ENCODE measurements around the gene ACP1.

The ACP1 gene

GRCh38 chr2:256094-256493 is 8.7 kb upstream of the ACP1 start:
- no peak for DNase-seq

- peak; percentile 5 for DNase-seq
These were observed 7.3 kb upstream of the ACP1 start for GRCh38 chr2:257429-257828.

GRCh38 chr2:257842-258241 is 6.9 kb upstream of the ACP1 start:
- DNase-seq, result no peak

GRCh38 chr2:258933-259332 is 5.8 kb upstream of the ACP1 start:
- no peak for DNase-seq

GRCh38 chr2:259789-260331 is 4.9 kb upstream of the ACP1 start:
- DNase-seq, result no peak

- DNase-seq, result no peak
These were observed 4.1 kb upstream of the ACP1 start for GRCh38 chr2:260507-261161.

- DNase-seq, result no peak
These were observed 2.6 kb upstream of the ACP1 start for GRCh38 chr2:262117-262516.

- DNase-seq, result no peak
These were observed 1.6 kb upstream of the ACP1 start for GRCh38 chr2:263022-263738.

- no peak for DNase-seq
These were observed 814 bp upstream of the ACP1 start, which contains the start of gene SH3YL1 for GRCh38 chr2:263774-264492. SH3YL1 (minus strand) TSS chr2:264032; CDS start chr2:263984, 48 bp downstream.

- no peak for DNase-seq
These were observed 3.6 kb downstream of the ACP1 start for GRCh38 chr2:268323-268722.

GRCh38 chr2:269356-270030 is 4.7 kb downstream of the ACP1 start:
- no peak for DNase-seq

GRCh38 chr2:270861-271260 is 6.1 kb downstream of the ACP1 start:
- DNase-seq, result no peak

- no peak for DNase-seq
These were observed 7.2 kb downstream of the ACP1 start for GRCh38 chr2:271917-272316.

GRCh38 chr2:273333-273732 is 8.6 kb downstream of the ACP1 start:
- DNase-seq, result no peak

GRCh38 chr2:274503-274902 is 9.8 kb downstream of the ACP1 start:
- DNase-seq, result no peak

- peak; percentile 39 for DNase-seq
These were observed 10.7 kb downstream of the ACP1 start for GRCh38 chr2:275466-275865.

- no peak for DNase-seq
These were observed 13.7 kb downstream of the ACP1 start for GRCh38 chr2:278312-278926.

- no peak for DNase-seq
These were observed 14.2 kb downstream of the ACP1 start for GRCh38 chr2:278927-279320.

- DNase-seq, result no peak
These were observed 14.6 kb downstream of the ACP1 start for GRCh38 chr2:279366-279765.

GRCh38 chr2:279956-280649 is 15.4 kb downstream of the ACP1 start:
- no peak for DNase-seq

- DNase-seq, result no peak
These were observed 15.9 kb downstream of the ACP1 start for GRCh38 chr2:280650-281110.

GRCh38 chr2:281381-281780 is 16.6 kb downstream of the ACP1 start:
- no peak for DNase-seq
